GM18909 (cell line): ENCODE results near the gene SERPINA5.

ENCODE experiments used
- ATAC-seq: cut with Tn5 transposase; IDR thresholded peaks from one replicate; pipeline ENCODE4 v1.9.1; 2021; ENCODE audit warnings: mild to moderate bottlenecking; ENCODE audit not compliant: unreplicated experiment, poor library complexity

SERPINA5 gene

DNA sequence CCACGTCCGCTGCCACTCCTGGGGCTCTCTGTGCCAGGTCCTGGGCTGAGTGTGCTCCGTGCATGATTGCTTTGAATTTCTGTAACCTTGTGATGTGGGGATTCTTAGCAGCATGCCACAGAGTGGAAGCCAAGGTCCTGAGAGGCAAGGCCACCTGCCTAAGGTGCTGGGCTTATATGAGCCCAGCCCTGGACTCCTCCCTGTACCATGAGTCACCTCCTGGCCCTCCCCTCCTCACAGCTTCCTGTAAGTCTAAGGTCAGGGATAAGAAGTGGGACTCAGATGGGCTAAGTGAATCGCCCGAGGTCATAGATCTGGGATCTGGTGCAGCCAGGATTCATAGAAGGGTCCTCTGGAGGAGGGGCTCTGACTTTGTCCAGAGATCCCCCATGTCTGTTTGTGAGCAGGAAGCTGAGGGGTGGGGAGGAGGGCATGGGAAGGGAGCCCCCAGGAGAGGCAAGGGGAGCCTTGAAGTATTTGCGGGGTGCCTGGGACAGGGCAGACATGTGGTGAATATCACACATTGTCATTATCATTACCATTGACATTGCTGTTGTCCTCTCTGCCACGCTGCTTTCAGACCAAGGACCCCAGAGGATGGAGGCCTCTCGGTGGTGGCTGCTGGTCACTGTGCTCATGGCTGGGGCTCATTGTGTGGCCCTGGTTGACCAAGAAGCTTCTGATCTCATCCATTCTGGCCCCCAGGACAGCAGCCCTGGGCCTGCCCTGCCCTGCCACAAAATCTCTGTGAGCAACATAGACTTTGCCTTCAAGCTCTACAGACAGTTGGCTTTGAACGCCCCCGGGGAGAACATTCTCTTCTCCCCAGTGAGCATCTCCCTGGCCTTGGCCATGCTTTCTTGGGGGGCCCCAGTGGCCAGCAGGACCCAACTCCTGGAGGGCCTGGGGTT lies 59.8 kb downstream of the SERPINA5 start:
- no peak for ATAC-seq

DNA sequence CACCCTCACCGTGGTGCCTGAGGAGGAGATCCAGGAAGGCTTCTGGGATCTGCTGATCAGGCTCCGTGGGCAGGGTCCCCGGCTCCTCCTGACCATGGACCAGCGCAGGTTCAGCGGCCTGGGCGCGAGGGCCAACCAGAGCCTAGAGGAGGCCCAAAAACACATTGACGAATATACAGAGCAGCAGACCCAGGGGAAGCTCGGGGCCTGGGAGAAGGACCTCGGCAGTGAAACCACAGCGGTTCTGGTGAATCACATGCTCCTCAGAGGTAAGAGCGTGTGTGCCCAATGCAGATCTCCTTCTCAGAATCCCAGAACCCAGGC lies 60.4 kb downstream of the SERPINA5 start:
- no peak for ATAC-seq
